Measurements from ENCODE around the gene CDK4.

- TF ChIP-seq, protein P1, sequence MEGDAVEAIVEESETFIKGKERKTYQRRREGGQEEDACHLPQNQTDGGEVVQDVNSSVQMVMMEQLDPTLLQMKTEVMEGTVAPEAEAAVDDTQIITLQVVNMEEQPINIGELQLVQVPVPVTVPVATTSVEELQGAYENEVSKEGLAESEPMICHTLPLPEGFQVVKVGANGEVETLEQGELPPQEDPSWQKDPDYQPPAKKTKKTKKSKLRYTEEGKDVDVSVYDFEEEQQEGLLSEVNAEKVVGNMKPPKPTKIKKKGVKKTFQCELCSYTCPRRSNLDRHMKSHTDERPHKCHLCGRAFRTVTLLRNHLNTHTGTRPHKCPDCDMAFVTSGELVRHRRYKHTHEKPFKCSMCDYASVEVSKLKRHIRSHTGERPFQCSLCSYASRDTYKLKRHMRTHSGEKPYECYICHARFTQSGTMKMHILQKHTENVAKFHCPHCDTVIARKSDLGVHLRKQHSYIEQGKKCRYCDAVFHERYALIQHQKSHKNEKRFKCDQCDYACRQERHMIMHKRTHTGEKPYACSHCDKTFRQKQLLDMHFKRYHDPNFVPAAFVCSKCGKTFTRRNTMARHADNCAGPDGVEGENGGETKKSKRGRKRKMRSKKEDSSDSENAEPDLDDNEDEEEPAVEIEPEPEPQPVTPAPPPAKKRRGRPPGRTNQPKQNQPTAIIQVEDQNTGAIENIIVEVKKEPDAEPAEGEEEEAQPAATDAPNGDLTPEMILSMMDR (optimal IDR thresholded peaks at IDR 0.05 in 1 of 3, IDR thresholded peaks at IDR 0.05 in 1 of 3, conservative IDR thresholded peaks at IDR 0.05 in 1 of 3; ENCODE audit: extremely low read depth in 1 of 3, insufficient read depth in 2 of 3, low read length in 3 of 3): no peak
- TF ChIP-seq EZH2 (IDR thresholded peaks at IDR 0.05; ENCODE audit: low read length): no peak
These were observed 24.1 kb upstream of the CDK4 start for GRCh38 chr12:57776247-57776587.
